CD4-positive, CD25-positive, alpha-beta regulatory T cell (primary cell): ENCODE measurements around the gene PTPA. TPM values are rescaled to one million over a fixed set of nuclear protein-coding genes. Genes with fewer than 3 reads are reported as not detected.
"Not testable (repeated sequence)": the region's sequence is repeated elsewhere in the genome, so short reads cannot be mapped to it uniquely, and the experiment has no call there.

Experiments
- ATAC-seq, 2 donors: fragments of 150-1000 bp; cut with Tn5 transposase; one replicate each; pipeline ENCODE4 v1.10.0; 2021; ENCODE audit warnings: low read depth in 2 of 2, moderate number of reproducible peaks in 2 of 2, moderate library complexity in 1 of 2
- DNase-seq, 3 donors: peaks; one replicate each; pipeline versions ENCODE4 v3.0.0 to v3.0.0-alpha.2; 2012 to 2022; ENCODE audit warnings: mixed read lengths in 1 of 3
- H3K27ac ChIP-seq: one replicate; pipeline ENCODE4 v1.7.0; 2013; ENCODE audit warnings: mild to moderate bottlenecking, low read length; ENCODE audit not compliant: insufficient read depth, poor library complexity, severe bottlenecking
- H3K27me3 ChIP-seq: one replicate; pipeline ENCODE4 v1.7.0; 2013; ENCODE audit warnings: low read length; ENCODE audit not compliant: control insufficient read depth, insufficient read depth
- H3K36me3 ChIP-seq: one replicate; pipeline ENCODE4 v1.7.0; 2013; ENCODE audit warnings: mild to moderate bottlenecking, low read length, moderate library complexity; ENCODE audit not compliant: control insufficient read depth, insufficient read depth
- H3K4me1 ChIP-seq: 2 replicates; pipeline ENCODE4 v1.7.0; 2013; ENCODE audit warnings: mild to moderate bottlenecking, low read length; ENCODE audit not compliant: insufficient read depth, control insufficient read depth, poor library complexity, severe bottlenecking
- H3K4me3 ChIP-seq: one replicate; pipeline ENCODE4 v1.7.0; 2013; ENCODE audit warnings: low read depth, mild to moderate bottlenecking, low read length, moderate library complexity
- H3K9me3 ChIP-seq, 2 experiments: 1 replicate in 1 of 2; 2 replicates in 1 of 2; pipeline ENCODE4 v1.7.0; 2013; ENCODE audit warnings: low read length in 2 of 2, mild to moderate bottlenecking in 1 of 2, moderate library complexity in 1 of 2; ENCODE audit not compliant: control insufficient read depth in 2 of 2
- H3K27ac Mint-ChIP-seq, 3 donors: one replicate each; pipeline ENCODE4 v1.8.0; 2020 to 2022; ENCODE audit warnings: mild to moderate bottlenecking in 3 of 3, mixed read lengths in 3 of 3, moderate library complexity in 2 of 3
- H3K27me3 Mint-ChIP-seq: one replicate; pipeline ENCODE4 v1.8.0; 2022; ENCODE audit warnings: mild to moderate bottlenecking, mixed read lengths
- H3K36me3 Mint-ChIP-seq: one replicate; pipeline ENCODE4 v1.8.0; 2020; ENCODE audit warnings: mixed read lengths
- H3K4me1 Mint-ChIP-seq, 4 donors: one replicate each; pipeline ENCODE4 v1.8.0; 2020 to 2022; ENCODE audit warnings: mixed read lengths in 4 of 4, mild to moderate bottlenecking in 1 of 4
- H3K4me3 Mint-ChIP-seq, 4 donors: one replicate each; pipeline ENCODE4 v1.8.0; 2020 to 2022; ENCODE audit warnings: mild to moderate bottlenecking in 4 of 4, mixed read lengths in 4 of 4, moderate library complexity in 3 of 4
- H3K9me3 Mint-ChIP-seq, 7 donors: one replicate each; pipeline ENCODE4 v1.8.0; 2020 to 2022; ENCODE audit warnings: mixed read lengths in 7 of 7, mild to moderate bottlenecking in 3 of 7, moderate library complexity in 2 of 7
- polyA plus RNA-seq, 4 donors: library from polyadenylated mRNA; unstranded; fragments of 300-500 nt; fragmentation: Illumina TruSeq; gene quantifications; one replicate each; pipeline ENCODE4 v1.2.3, GENCODE V29; 2021
- total RNA-seq: library from RNA; stranded (reverse); gene quantifications from one replicate; pipeline ENCODE4 v1.2.3, GENCODE V29; 2022

Gene PTPA
- total and polyA plus RNA-seq, 5 donors from 2014 or later: 12.9 to 53.7 (median 16.7) TPM

GRCh38 chr9:129113645-129114304 is 2.6 kb downstream of the PTPA start:
- Mint-ChIP-seq H3K27me3 (no peaks in the 10 kb centered on the region), H3K27ac (no peak overlapping the region), H3K4me1 (peaks cover 8 to 47% (median 22%) of the 10 kb centered on the region in 4 donors), H3K9me3 (no peaks in the 10 kb centered on the region), H3K36me3 (no peaks in the 10 kb centered on the region), H3K4me3 (peak overlapping the region in 2 of 4 donors; percentile 29 to 59)
- no peak for DNase-seq
- no peaks in the 10 kb centered on the region for H3K36me3 ChIP-seq
- H3K27me3 ChIP-seq: no peaks in the 10 kb centered on the region
- no peaks in the 10 kb centered on the region for H3K9me3 ChIP-seq
- ATAC-seq: no peak
- no peak overlapping the region for H3K4me3 ChIP-seq
- no peak overlapping the region for H3K27ac ChIP-seq
- peaks cover 24% of the 10 kb centered on the region for H3K4me1 ChIP-seq

GRCh38 chr9:129118799-129119198 is 7.6 kb downstream of the PTPA start:
- H3K36me3 Mint-ChIP-seq: peaks cover 3% of the 10 kb centered on the region
- no peak overlapping the region for H3K4me3 ChIP-seq
- no peaks in the 10 kb centered on the region for H3K27me3 ChIP-seq
- H3K36me3 ChIP-seq: peaks cover 23% of the 10 kb centered on the region
- no peak for DNase-seq
- H3K27ac Mint-ChIP-seq: no peak overlapping the region
- ATAC-seq: no peak
- no peak overlapping the region for H3K27ac ChIP-seq
- H3K4me1 Mint-ChIP-seq: peaks cover 8 to 26% (median 15%) of the 10 kb centered on the region in 4 donors
- no peaks in the 10 kb centered on the region for H3K9me3 Mint-ChIP-seq
- no peaks in the 10 kb centered on the region for H3K9me3 ChIP-seq
- H3K27me3 Mint-ChIP-seq: no peaks in the 10 kb centered on the region
- no peak overlapping the region for H3K4me3 Mint-ChIP-seq
- peaks cover 3% of the 10 kb centered on the region for H3K4me1 ChIP-seq

GRCh38 chr9:129121483-129121882 is 10.3 kb downstream of the PTPA start:
- H3K4me1 Mint-ChIP-seq: peaks cover 0 to 9% (median 5%) of the 10 kb centered on the region in 4 donors
- DNase-seq (no peak), ATAC-seq (no peak)
- no peak overlapping the region for H3K27ac ChIP-seq
- peaks cover 46% of the 10 kb centered on the region for H3K36me3 ChIP-seq
- no peaks in the 10 kb centered on the region for H3K9me3 ChIP-seq
- peak overlapping the region in 1 of 3 donors; percentile 62 for H3K27ac Mint-ChIP-seq
- no peak overlapping the region for H3K4me3 ChIP-seq
- no peaks in the 10 kb centered on the region for H3K4me1 ChIP-seq
- H3K27me3 ChIP-seq: no peaks in the 10 kb centered on the region
- H3K9me3 Mint-ChIP-seq: no peaks in the 10 kb centered on the region
- H3K36me3 Mint-ChIP-seq: peaks cover 3% of the 10 kb centered on the region
- H3K27me3 Mint-ChIP-seq: no peaks in the 10 kb centered on the region
- no peak overlapping the region for H3K4me3 Mint-ChIP-seq

GRCh38 chr9:129122133-129122532 is 10.9 kb downstream of the PTPA start:
- no peaks in the 10 kb centered on the region for H3K9me3 ChIP-seq
- H3K4me1 Mint-ChIP-seq: peaks cover 0 to 9% (median 5%) of the 10 kb centered on the region in 4 donors
- H3K27ac ChIP-seq: no peak overlapping the region
- DNase-seq (no peak), ATAC-seq (no peak)
- no peaks in the 10 kb centered on the region for H3K27me3 Mint-ChIP-seq
- H3K27me3 ChIP-seq: no peaks in the 10 kb centered on the region
- H3K4me3 ChIP-seq: no peak overlapping the region
- no peaks in the 10 kb centered on the region for H3K4me1 ChIP-seq
- no peaks in the 10 kb centered on the region for H3K9me3 Mint-ChIP-seq
- peaks cover 3% of the 10 kb centered on the region for H3K36me3 Mint-ChIP-seq
- H3K4me3 Mint-ChIP-seq: no peak overlapping the region
- no peak overlapping the region for H3K27ac Mint-ChIP-seq
- peaks cover 52% of the 10 kb centered on the region for H3K36me3 ChIP-seq

- not testable (repeated sequence) for H3K4me1 ChIP-seq, H3K4me1 Mint-ChIP-seq, H3K9me3 ChIP-seq, H3K4me3 ChIP-seq, DNase-seq, H3K9me3 Mint-ChIP-seq, H3K27ac ChIP-seq, ATAC-seq, H3K27ac Mint-ChIP-seq, H3K27me3 ChIP-seq, H3K4me3 Mint-ChIP-seq, H3K36me3 Mint-ChIP-seq, H3K27me3 Mint-ChIP-seq
- peaks cover 60% of the 10 kb centered on the region for H3K36me3 ChIP-seq
Observed at GRCh38 chr9:129122976-129123375, 11.8 kb downstream of the PTPA start.

- Mint-ChIP-seq H3K4me1 (peaks cover 0 to 8% (median 3%) of the 10 kb centered on the region in 4 donors), H3K27me3 (no peaks in the 10 kb centered on the region), H3K36me3 (peaks cover 6% of the 10 kb centered on the region), H3K4me3 (no peak overlapping the region), H3K27ac (peak overlapping the region in 1 of 3 donors; percentile 28), H3K9me3 (no peaks in the 10 kb centered on the region)
- no peaks in the 10 kb centered on the region for H3K9me3 ChIP-seq
- no peak overlapping the region for H3K27ac ChIP-seq
- DNase-seq (no peak), ATAC-seq (no peak)
- H3K36me3 ChIP-seq: peaks cover 66% of the 10 kb centered on the region
- H3K4me1 ChIP-seq: no peaks in the 10 kb centered on the region
- H3K27me3 ChIP-seq: no peaks in the 10 kb centered on the region
- no peak overlapping the region for H3K4me3 ChIP-seq
Observed at GRCh38 chr9:129124506-129125069, 13.4 kb downstream of the PTPA start.

GRCh38 chr9:129125478-129125877 is 14.3 kb downstream of the PTPA start:
- ATAC-seq (no peak), DNase-seq (no peak)
- Mint-ChIP-seq H3K4me1 (peaks cover 0 to 9% (median 1%) of the 10 kb centered on the region in 4 donors), H3K4me3 (no peak overlapping the region), H3K9me3 (no peaks in the 10 kb centered on the region), H3K27me3 (no peaks in the 10 kb centered on the region), H3K27ac (no peak overlapping the region), H3K36me3 (peaks cover 4% of the 10 kb centered on the region)
- no peak overlapping the region for H3K4me3 ChIP-seq
- no peaks in the 10 kb centered on the region for H3K4me1 ChIP-seq
- H3K27me3 ChIP-seq: no peaks in the 10 kb centered on the region
- H3K27ac ChIP-seq: no peak overlapping the region
- H3K36me3 ChIP-seq: peaks cover 71% of the 10 kb centered on the region
- H3K9me3 ChIP-seq: no peaks in the 10 kb centered on the region
